GM21515 (cell line): ENCODE measurements around the gene DDX39B.
"Not testable (repeated sequence)": the region's sequence is repeated elsewhere in the genome, so short reads cannot be mapped to it uniquely, and the experiment has no call there.

Experiments used
- ATAC-seq: cut with Tn5 transposase; IDR thresholded peaks from one replicate; pipeline ENCODE4 v1.9.1; 2021; ENCODE audit not compliant: unreplicated experiment

Gene DDX39B

DNA sequence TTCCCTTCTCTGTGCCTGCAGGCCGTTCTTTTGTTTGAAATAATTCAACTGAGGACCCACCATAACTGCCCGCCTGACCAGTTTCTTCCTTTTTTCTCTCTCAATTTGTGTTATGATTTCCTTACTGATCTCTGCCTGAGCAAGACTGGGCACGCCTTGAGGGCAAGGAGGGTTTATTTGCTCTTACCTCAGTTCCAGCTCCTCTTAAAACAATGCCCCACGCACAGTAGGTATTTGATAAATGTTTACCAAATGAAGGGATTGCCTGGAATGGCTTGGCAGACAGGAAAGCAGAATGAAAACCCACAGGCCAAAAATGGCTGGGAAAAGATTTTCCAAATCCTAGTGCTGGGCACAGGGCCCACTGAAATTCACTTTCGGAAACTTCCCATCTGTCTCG lies 54.1 kb downstream of the DDX39B start:
- ATAC-seq: not testable (repeated sequence)

DNA sequence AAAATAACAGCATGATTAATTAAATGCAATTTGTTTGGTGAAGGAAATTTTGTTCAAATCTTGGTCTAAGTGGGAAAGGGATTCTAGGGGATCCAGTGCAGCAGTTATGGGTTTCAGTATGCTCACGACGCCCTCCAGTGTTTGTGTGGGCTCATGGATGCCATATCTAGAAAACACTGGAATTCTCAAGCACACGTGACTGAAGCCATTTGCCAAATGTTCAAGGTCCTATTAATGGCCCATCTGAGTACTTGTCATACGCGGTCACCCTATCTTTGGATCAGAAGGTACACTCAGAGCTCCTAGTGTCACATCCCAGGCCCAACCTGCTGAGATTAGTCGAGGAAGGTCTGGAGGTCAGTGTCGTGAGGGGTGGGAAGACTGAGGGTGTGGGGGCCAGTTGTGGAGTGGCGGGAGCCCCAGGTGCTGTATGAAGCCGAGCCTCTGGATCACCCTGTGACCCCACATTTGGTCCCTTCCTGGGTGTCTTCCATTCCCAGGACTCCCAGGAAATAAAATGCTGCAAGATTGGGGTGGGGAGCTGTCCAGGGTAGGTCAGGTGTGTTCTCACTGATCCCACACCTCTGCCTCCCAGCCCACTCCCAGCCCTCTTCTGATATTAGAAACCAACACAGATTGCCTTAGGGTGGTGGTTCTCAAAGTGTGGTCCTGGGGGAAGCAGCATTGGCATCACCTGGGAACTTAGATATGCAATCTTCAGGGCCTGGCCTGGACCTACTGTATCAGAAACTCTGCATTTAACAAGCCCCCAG lies 55.6 kb downstream of the DDX39B start:
- not testable (repeated sequence) for ATAC-seq

DNA sequence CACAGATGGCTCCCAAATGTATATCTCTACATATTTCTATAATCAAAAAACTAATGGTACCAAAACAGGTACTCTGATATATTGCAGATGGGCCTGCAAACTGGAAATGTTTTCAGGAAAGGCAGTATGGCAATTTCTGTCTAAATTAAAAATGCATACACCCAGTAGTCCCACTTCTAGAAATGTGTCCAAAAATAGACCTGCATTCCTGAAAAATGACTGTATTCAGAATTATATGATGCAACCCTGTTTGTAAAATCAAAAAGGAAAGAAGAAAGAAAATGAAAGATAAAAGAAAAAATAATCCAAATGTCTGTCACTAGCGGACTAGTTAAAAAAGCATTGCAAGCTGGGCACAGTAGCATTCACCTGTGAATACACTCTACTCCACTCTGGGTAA lies 56.7 kb downstream of the DDX39B start:
- no peak for ATAC-seq

DNA sequence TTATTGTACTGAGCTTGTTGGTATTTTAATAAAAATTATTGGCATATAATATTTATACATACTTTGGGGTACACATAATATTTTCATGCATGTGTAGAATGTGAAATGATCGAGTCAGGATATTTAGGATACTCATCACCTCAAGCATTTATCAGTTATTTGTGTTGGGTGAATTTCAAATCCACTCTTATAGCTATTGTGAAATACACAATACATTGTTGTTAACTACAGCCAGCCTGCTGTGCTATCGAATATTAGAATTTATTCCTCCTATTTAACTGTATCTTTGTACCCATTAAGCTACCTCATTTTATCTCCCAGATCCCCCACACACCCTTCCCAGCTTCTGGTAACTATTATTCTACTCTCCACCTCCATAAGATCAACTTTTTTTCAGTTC lies 58.4 kb downstream of the DDX39B start:
- ATAC-seq: no peak

DNA sequence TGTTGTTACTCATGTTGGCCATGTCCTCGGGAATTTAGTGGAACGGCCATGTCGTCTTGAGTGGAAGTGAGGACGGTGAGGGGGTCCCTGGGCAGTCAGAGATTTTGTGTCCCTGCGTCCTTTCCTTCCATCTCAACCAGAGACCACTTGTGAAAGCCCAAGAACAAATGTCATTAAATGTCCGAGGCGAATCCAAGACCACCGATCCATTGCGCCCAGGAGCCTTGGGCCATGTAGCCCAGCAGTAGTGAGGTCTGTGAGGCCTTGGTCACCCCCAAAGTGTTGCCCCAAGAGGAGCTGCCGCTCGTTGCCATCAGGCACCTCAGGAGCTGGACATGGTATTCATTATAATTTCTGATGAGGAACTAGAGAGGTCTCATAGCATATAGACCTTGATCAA lies 61.2 kb downstream of the DDX39B start:
- ATAC-seq: no peak
